Gastroesophageal sphincter (tissue), 3 donors: Measurements from ENCODE around the gene SMPD3.

Experiments
- EP300 ChIP-seq: sonication (generic); formaldehyde crosslinking; IDR thresholded peaks from one replicate; pipeline ENCODE4 v1.6.1; 2017; ENCODE audit warnings: antibody characterized with exemption, mild to moderate bottlenecking
- POLR2A ChIP-seq, 2 donors: fragments of 450-650 bp; IDR thresholded peaks; one replicate each; pipeline ENCODE4 v1.6.1; 2017; ENCODE audit warnings: antibody characterized with exemption in 2 of 2, mild to moderate bottlenecking in 2 of 2, moderate library complexity in 1 of 2
- POLR2AphosphoS5 ChIP-seq: sonication (generic); formaldehyde crosslinking; IDR thresholded peaks from one replicate; pipeline ENCODE4 v1.6.1; 2017; ENCODE audit warnings: antibody characterized with exemption
- TF ChIP-seq, protein P1 (sequence below), 4 experiments: fragments of 200-600 bp in 2 of 4; fragments of 450-650 bp in 2 of 4; sonication (generic) in 1 of 4; IDR thresholded peaks; one replicate each; pipeline ENCODE4 v1.5.1; 2017 to 2019; ENCODE audit warnings: antibody characterized with exemption in 4 of 4, mild to moderate bottlenecking in 2 of 4, moderate library complexity in 2 of 4

DNA sequence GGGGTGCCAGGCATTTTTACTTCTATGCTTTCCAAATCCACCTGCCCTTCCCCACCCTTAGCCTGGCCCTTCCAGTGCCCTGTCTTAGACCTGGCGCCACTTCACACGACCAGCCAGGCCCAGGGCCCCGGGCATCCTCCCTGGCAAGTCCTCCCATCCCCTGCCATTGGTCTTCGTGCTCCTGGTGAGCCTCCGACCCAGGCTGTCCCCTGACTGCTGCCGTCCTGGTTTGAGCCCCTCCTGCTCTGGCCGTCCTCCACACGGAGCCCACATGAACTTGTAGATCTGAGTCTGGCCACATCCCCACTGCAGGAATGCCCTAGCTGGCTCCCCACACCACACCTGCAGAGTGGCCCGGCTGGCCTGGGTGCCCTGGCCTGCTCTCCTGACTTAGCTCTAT is 93.5 kb downstream of the SMPD3 start:
- TF ChIP-seq, protein P1, sequence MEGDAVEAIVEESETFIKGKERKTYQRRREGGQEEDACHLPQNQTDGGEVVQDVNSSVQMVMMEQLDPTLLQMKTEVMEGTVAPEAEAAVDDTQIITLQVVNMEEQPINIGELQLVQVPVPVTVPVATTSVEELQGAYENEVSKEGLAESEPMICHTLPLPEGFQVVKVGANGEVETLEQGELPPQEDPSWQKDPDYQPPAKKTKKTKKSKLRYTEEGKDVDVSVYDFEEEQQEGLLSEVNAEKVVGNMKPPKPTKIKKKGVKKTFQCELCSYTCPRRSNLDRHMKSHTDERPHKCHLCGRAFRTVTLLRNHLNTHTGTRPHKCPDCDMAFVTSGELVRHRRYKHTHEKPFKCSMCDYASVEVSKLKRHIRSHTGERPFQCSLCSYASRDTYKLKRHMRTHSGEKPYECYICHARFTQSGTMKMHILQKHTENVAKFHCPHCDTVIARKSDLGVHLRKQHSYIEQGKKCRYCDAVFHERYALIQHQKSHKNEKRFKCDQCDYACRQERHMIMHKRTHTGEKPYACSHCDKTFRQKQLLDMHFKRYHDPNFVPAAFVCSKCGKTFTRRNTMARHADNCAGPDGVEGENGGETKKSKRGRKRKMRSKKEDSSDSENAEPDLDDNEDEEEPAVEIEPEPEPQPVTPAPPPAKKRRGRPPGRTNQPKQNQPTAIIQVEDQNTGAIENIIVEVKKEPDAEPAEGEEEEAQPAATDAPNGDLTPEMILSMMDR (IDR thresholded peaks at IDR 0.05) = no peak
- TF ChIP-seq POLR2A (IDR thresholded peaks at IDR 0.05) = no peak
- no peak for TF ChIP-seq POLR2AphosphoS5
- no peak for TF ChIP-seq EP300
